SKM-1 treated with dmso at 0.1 percent for 144 hours (cell line): ENCODE measurements around the gene HSBP1.

Source experiments
- DNase-seq: peaks from one replicate; lab custom pipeline; 2025; ENCODE audit not compliant: unreplicated experiment; lab: John Stamatoyannopoulos, UW

HSBP1 gene

GRCh38 chr16:83807710-83808572 lies at the start of gene HSBP1:
HSBP1 (plus strand) TSS chr16:83807978; CDS start chr16:83808077, 99 bp downstream.
- peak; percentile 83 for DNase-seq

- no peak for DNase-seq
These were observed 45.4 kb upstream of the HSBP1 start for GRCh38 chr16:83762141-83762991.

GRCh38 chr16:83762992-83763358 lies 44.8 kb upstream of the HSBP1 start:
- no peak for DNase-seq

- no peak for DNase-seq
These were observed 38.8 kb upstream of the HSBP1 start for GRCh38 chr16:83768986-83769385.

GRCh38 chr16:83769397-83770008 lies 38.3 kb upstream of the HSBP1 start:
- DNase-seq: no peak

- DNase-seq: no peak
These were observed 36.4 kb upstream of the HSBP1 start for GRCh38 chr16:83771306-83771942.

- DNase-seq: no peak
These were observed 35.0 kb upstream of the HSBP1 start for GRCh38 chr16:83772806-83773205.

GRCh38 chr16:83774066-83774465 lies 33.7 kb upstream of the HSBP1 start:
- DNase-seq: no peak

GRCh38 chr16:83776944-83777343 lies 30.8 kb upstream of the HSBP1 start:
- DNase-seq: no peak

GRCh38 chr16:83779886-83780285 lies 27.9 kb upstream of the HSBP1 start:
- DNase-seq: no peak

GRCh38 chr16:83785455-83785854 lies 22.3 kb upstream of the HSBP1 start:
- DNase-seq: no peak

- DNase-seq: no peak
These were observed 18.0 kb upstream of the HSBP1 start for GRCh38 chr16:83789642-83790401.

GRCh38 chr16:83791916-83792315 lies 15.9 kb upstream of the HSBP1 start:
- DNase-seq: no peak

GRCh38 chr16:83792391-83792790 lies 15.4 kb upstream of the HSBP1 start:
- DNase-seq: no peak

- no peak for DNase-seq
These were observed 14.6 kb upstream of the HSBP1 start for GRCh38 chr16:83793179-83793578.

- no peak for DNase-seq
These were observed 12.8 kb upstream of the HSBP1 start for GRCh38 chr16:83794860-83795554.

- no peak for DNase-seq
These were observed 10.8 kb upstream of the HSBP1 start for GRCh38 chr16:83797013-83797412.

- DNase-seq: no peak
These were observed 8.4 kb upstream of the HSBP1 start for GRCh38 chr16:83799336-83799735.

GRCh38 chr16:83802135-83802534 lies 5.6 kb upstream of the HSBP1 start:
- DNase-seq: no peak
